H4 (cell line): ENCODE data around the gene TMEM44. TPM values are rescaled to one million over a fixed set of nuclear protein-coding genes. Genes with fewer than 3 reads are reported as not detected.

ENCODE experiments used
- DNase-seq: peaks from one replicate; pipeline ENCODE4 v3.0.0-alpha.2; 2015; ENCODE audit warnings: low spot score
- total RNA-seq: library from RNA; depleted of rRNA; stranded (reverse); fragments of >200 nt; shearing (Covaris generic); gene quantifications from 2 replicates; pipeline ENCODE4 v1.2.3, GENCODE V29; 2014; rRNA removed

The TMEM44 gene
- total RNA-seq: 6.6 and 8.4 TPM in 2 replicates

- peak; percentile 88 for DNase-seq
These were observed at the start of gene TMEM44 for GRCh38 chr3:194633349-194634004. TMEM44 (minus strand) TSS chr3:194633419; CDS start chr3:194633215, 204 bp downstream.

- DNase-seq: peak; percentile 93
These were observed 49.6 kb upstream of the TMEM44 start for GRCh38 chr3:194682694-194683310.

GRCh38 chr3:194682189-194682693 lies 49.0 kb upstream of the TMEM44 start:
- no peak for DNase-seq

- DNase-seq: no peak
These were observed 47.8 kb upstream of the TMEM44 start for GRCh38 chr3:194680888-194681615.

GRCh38 chr3:194676471-194676870 lies 43.3 kb upstream of the TMEM44 start:
- no peak for DNase-seq

GRCh38 chr3:194675680-194676079 lies 42.5 kb upstream of the TMEM44 start:
- DNase-seq: no peak

GRCh38 chr3:194675081-194675640 lies 41.9 kb upstream of the TMEM44 start:
- DNase-seq: no peak

GRCh38 chr3:194673761-194674160 lies 40.5 kb upstream of the TMEM44 start:
- DNase-seq: no peak

GRCh38 chr3:194672876-194673275 lies 39.7 kb upstream of the TMEM44 start:
- DNase-seq: no peak

GRCh38 chr3:194671900-194672808 lies 38.9 kb upstream of the TMEM44 start, which contains the start of gene LSG1:
LSG1 (minus strand) TSS chr3:194672191; CDS start chr3:194672162, 29 bp downstream.
- peak; percentile 96 for DNase-seq

GRCh38 chr3:194671511-194671899 lies 38.3 kb upstream of the TMEM44 start:
- DNase-seq: peak; percentile 37

GRCh38 chr3:194667363-194667762 lies 34.1 kb upstream of the TMEM44 start:
- DNase-seq: no peak

GRCh38 chr3:194664857-194665256 lies 31.6 kb upstream of the TMEM44 start:
- DNase-seq: no peak

GRCh38 chr3:194661946-194662345 lies 28.7 kb upstream of the TMEM44 start:
- DNase-seq: no peak

- no peak for DNase-seq
These were observed 28.2 kb upstream of the TMEM44 start for GRCh38 chr3:194661374-194661773.

GRCh38 chr3:194659778-194660177 lies 26.6 kb upstream of the TMEM44 start:
- DNase-seq: no peak

- DNase-seq: no peak
These were observed 25.4 kb upstream of the TMEM44 start for GRCh38 chr3:194658477-194659242.

- DNase-seq: no peak
These were observed 24.2 kb upstream of the TMEM44 start for GRCh38 chr3:194657439-194657838.

- DNase-seq: no peak
These were observed 21.2 kb upstream of the TMEM44 start for GRCh38 chr3:194654443-194654842.

GRCh38 chr3:194647747-194648146 lies 14.5 kb upstream of the TMEM44 start:
- no peak for DNase-seq
